Neutrophil (primary cell): ENCODE data around the gene NOS2.

Experiments used
- H3K27ac ChIP-seq: fragments of 200-600 bp; sonication (generic); 2 replicates; pipeline ENCODE4 v1.5.1; 2016; ENCODE audit warnings: mild to moderate bottlenecking, moderate library complexity
- H3K27me3 ChIP-seq: fragments of 200-600 bp; sonication (generic); 2 replicates; pipeline ENCODE4 v1.6.0; 2016; ENCODE audit warnings: mild to moderate bottlenecking
- H3K36me3 ChIP-seq: fragments of 200-600 bp; sonication (generic); 2 replicates; pipeline ENCODE4 v1.5.1; 2017
- H3K4me1 ChIP-seq, 2 experiments: fragments of 200-600 bp in 1 of 2; sonication (generic) in 1 of 2; 1 replicate in 1 of 2; 2 replicates in 1 of 2; pipeline versions ENCODE4 v1.5.1 to v1.6.1; 2013 to 2016; ENCODE audit warnings: low read depth in 1 of 2, low read length in 1 of 2, mild to moderate bottlenecking in 1 of 2, moderate library complexity in 1 of 2; ENCODE audit not compliant: control insufficient read depth in 1 of 2, insufficient read depth in 1 of 2
- H3K4me3 ChIP-seq, 2 experiments: fragments of 200-600 bp in 1 of 2; sonication (generic) in 1 of 2; 1 replicate in 1 of 2; 2 replicates in 1 of 2; pipeline ENCODE4 v1.5.1; 2013 to 2016; ENCODE audit warnings: low read depth in 1 of 2, low read length in 1 of 2, mild to moderate bottlenecking in 1 of 2, moderate library complexity in 1 of 2
- H3K9me3 ChIP-seq: fragments of 200-600 bp; sonication (generic); 2 replicates; pipeline ENCODE4 v1.5.1; 2016
- TF ChIP-seq, protein P1 (sequence below): fragments of 200-600 bp; sonication (generic); IDR thresholded peaks from 2 replicates; pipeline ENCODE4 v1.5.1; 2016; ENCODE audit warnings: antibody characterized with exemption

Gene NOS2

DNA sequence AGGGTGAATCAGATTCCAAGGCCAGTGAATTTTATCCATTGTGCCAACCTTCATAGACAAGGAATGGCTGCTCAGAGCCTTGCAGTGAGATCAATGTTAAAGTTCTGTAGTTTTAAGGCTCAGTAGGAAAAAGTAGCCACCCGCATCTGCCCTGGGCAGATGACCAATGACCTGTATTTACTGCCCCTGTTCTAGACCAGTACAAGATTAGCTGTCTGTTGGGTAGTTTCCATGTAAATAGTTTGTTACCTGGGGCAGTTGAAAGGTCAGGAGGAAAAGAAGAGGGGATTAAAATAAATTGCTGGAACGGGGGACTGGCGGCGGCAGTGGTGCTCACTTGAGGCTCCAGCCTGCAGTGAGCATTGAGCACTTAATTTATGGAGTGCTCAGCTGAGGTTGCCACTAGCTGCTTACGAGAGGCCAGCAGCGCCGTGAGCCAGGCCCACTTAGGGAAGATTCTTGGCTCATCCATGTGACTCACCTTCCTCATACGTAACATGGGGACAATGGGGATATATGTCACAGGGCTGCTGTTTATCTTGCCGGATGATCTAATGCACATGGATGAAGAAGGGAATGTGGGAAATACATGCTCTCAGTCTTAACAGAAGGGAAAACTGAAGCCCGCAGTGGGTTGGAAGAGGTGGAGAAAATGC, 10.7 kb upstream of the NOS2 start:
- H3K27me3 ChIP-seq = no peaks in the 10 kb centered on the region
- TF ChIP-seq, protein P1, sequence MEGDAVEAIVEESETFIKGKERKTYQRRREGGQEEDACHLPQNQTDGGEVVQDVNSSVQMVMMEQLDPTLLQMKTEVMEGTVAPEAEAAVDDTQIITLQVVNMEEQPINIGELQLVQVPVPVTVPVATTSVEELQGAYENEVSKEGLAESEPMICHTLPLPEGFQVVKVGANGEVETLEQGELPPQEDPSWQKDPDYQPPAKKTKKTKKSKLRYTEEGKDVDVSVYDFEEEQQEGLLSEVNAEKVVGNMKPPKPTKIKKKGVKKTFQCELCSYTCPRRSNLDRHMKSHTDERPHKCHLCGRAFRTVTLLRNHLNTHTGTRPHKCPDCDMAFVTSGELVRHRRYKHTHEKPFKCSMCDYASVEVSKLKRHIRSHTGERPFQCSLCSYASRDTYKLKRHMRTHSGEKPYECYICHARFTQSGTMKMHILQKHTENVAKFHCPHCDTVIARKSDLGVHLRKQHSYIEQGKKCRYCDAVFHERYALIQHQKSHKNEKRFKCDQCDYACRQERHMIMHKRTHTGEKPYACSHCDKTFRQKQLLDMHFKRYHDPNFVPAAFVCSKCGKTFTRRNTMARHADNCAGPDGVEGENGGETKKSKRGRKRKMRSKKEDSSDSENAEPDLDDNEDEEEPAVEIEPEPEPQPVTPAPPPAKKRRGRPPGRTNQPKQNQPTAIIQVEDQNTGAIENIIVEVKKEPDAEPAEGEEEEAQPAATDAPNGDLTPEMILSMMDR = no peak
- no peak overlapping the region for H3K27ac ChIP-seq
- H3K4me1 ChIP-seq = no peaks in the 10 kb centered on the region
- no peak overlapping the region for H3K4me3 ChIP-seq
- no peaks in the 10 kb centered on the region for H3K36me3 ChIP-seq
- no peaks in the 10 kb centered on the region for H3K9me3 ChIP-seq

DNA sequence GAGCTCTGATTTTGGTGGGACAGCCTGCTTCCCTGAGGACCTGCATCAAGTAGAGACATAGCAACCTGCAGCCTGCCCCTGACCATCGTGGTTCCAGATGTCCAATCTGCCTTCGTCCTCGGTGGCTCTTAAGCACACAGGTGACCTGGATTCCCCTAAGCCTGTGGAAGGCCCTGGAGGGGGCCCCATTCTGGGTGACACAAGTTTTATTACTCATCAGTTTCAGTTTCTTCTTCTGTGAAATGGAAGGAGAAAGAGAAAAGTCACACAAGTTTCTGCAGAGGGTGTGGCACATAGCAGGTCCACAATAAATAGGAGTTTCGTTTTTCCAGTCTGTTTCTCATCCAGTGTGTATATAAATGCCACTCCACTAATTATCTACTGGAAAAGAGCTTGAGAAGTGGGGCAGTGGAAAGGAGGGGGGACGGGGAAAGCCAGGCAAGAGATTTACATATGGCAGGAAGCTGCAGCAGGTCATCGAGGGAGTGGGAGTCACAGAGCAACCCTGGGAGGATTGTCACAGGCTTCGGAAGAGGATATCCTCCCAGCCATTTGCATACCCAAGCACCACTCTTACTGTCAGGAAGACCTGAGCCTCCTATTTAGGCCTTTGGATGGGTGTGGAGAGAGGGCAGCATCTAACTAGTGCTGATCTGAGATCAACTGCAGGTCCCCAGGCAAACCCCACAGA, 10.0 kb upstream of the NOS2 start:
- peaks cover 5% of the 10 kb centered on the region in 2 experiments for H3K4me1 ChIP-seq
- TF ChIP-seq, protein P1 = no peak
- no peak overlapping the region for H3K4me3 ChIP-seq

DNA sequence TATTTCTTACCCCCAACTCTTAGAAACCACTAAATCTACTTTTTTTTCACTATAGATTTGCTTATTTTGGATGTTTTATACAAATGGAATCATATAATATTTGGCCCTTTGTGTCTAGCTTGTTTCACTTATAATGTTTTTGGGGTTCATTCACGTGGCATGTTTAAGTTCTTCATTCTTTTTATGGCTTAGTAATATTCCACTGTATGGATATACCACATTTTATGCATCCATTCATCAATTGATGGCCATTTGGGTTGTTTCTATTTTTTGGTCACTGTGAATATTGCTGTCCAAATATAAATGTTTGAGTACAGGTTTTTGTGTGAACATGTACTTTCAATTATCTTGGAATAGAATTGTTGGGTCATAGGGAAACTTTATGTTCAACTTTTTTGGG, 9.2 kb upstream of the NOS2 start:
- Histone ChIP-seq H3K27ac (no peak overlapping the region), H3K27me3 (no peaks in the 10 kb centered on the region), H3K4me3 (no peak overlapping the region), H3K36me3 (no peaks in the 10 kb centered on the region), H3K9me3 (no peaks in the 10 kb centered on the region), H3K4me1 (peaks cover 5 to 6% of the 10 kb centered on the region in 2 experiments)
- TF ChIP-seq, protein P1 = no peak

More for the DNA sequence above, 10.0 kb upstream of the NOS2 start:
- no peaks in the 10 kb centered on the region for H3K36me3 ChIP-seq
- no peaks in the 10 kb centered on the region for H3K9me3 ChIP-seq
- H3K27ac ChIP-seq = no peak overlapping the region
- no peaks in the 10 kb centered on the region for H3K27me3 ChIP-seq

DNA sequence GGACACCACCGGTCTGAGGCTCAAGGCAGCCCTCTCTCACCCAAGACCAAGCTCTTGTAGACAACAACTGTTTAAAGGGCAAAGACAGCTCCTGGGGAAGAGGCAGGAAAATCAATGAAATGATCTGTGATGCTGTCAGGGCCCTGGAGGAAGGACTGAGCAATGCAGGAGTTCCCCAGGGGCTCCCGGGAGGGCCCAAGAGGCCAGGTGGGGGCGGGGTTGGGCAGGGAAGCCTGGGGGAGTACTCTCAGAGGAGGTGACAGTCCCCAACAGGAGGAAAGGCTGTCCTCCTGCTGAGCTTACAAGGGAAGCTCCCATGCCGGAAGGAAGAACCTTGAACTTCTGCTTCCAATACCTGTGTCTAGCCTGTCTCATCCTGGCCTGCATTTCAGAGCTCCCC, 8.3 kb upstream of the NOS2 start:
- no peaks in the 10 kb centered on the region for H3K9me3 ChIP-seq
- no peaks in the 10 kb centered on the region for H3K27me3 ChIP-seq
- H3K27ac ChIP-seq = no peak overlapping the region
- TF ChIP-seq, protein P1 = no peak
- no peak overlapping the region for H3K4me3 ChIP-seq
- peaks cover 5 to 6% of the 10 kb centered on the region in 2 experiments for H3K4me1 ChIP-seq
- H3K36me3 ChIP-seq = no peaks in the 10 kb centered on the region

DNA sequence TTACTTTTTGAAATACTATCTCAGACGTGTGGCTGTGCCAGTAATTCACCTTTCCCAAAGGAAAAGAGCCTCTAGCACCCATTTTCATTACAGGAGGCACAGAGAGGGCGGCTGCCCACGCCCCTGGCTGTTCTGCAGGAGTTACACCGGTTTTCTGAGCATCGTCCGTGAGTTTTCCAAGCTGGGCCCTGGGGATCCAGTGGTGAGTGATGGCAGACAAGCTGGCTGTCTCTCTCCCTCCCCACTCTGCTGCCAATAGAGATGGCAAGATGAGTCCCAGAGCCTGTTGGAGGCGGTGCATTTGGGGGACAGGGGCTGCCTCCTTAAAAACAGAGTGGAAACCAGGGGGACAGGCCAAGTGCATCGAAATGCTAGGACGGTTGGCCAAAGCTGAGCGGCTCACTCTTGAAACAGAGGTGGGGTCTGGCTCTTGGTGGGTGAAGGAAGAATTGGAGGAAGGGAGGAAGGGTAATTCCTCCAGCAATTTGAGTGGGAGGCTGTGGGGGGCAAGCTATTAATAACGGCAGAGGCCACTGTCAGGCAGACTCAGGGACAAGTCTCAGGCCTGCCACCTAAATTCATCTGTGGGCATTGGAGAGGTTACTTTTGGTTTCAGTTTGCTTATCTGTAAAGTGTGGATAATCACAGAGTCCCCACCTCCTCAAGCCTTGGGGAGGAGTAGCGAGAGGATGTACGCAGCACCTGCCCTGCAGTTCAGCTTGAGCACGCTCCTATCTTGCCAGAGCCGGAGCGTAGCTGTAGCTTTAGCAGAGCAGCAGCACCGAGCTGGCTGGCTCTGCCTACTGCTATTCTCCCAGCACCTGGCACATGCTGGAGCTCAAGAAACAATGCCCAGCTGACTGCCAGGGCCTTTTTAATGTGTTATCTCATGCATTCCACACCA, 7.5 kb upstream of the NOS2 start:
- TF ChIP-seq, protein P1 = no peak
- Histone ChIP-seq H3K4me1 (peaks cover 5 to 6% of the 10 kb centered on the region in 2 experiments), H3K4me3 (no peak overlapping the region), H3K27me3 (no peaks in the 10 kb centered on the region), H3K27ac (no peak overlapping the region), H3K9me3 (no peaks in the 10 kb centered on the region), H3K36me3 (no peaks in the 10 kb centered on the region)
